H9 (cell line): ENCODE results near the gene CYP21A2. TPM values are rescaled to one million over a fixed set of nuclear protein-coding genes. Genes with fewer than 3 reads are reported as not detected.
"Not testable (repeated sequence)": the region's sequence is repeated elsewhere in the genome, so short reads cannot be mapped to it uniquely, and the experiment has no call there.

Experiments
- DNase-seq: peaks from one replicate; pipeline ENCODE4 v3.0.0-alpha.2; 2017
- H2AFZ ChIP-seq: one replicate; pipeline ENCODE4 v1.6.1; 2013; ENCODE audit warnings: mild to moderate bottlenecking, low read length, control low read depth, moderate library complexity
- H2AK5ac ChIP-seq: 2 replicates; pipeline ENCODE4 v1.6.1; 2013; ENCODE audit warnings: low read length, control low read depth, mixed read lengths; ENCODE audit not compliant: insufficient read length
- H2BK120ac ChIP-seq: one replicate; pipeline ENCODE4 v1.6.1; 2013; ENCODE audit warnings: low read depth, mild to moderate bottlenecking, low read length, control low read depth, inconsistent platforms; ENCODE audit not compliant: poor library complexity, severe bottlenecking
- H2BK12ac ChIP-seq: 2 replicates; pipeline ENCODE4 v1.6.1; 2013; ENCODE audit warnings: low read length, control low read depth, mixed read lengths, low read depth; ENCODE audit not compliant: insufficient read length
- H2BK15ac ChIP-seq: 2 replicates; pipeline ENCODE4 v1.6.1; 2013; ENCODE audit warnings: low read depth, low read length, control low read depth
- H2BK20ac ChIP-seq: one replicate; pipeline ENCODE4 v1.6.1; 2013; ENCODE audit warnings: low read depth, mild to moderate bottlenecking, low read length, control low read depth, inconsistent platforms; ENCODE audit not compliant: poor library complexity, severe bottlenecking
- H2BK5ac ChIP-seq: 2 replicates; pipeline ENCODE4 v1.6.1; 2013; ENCODE audit warnings: low read length, control low read depth, mixed read lengths; ENCODE audit not compliant: insufficient read length
- H3K14ac ChIP-seq: 2 replicates; pipeline ENCODE4 v1.6.1; 2013; ENCODE audit warnings: low read length, control low read depth; ENCODE audit not compliant: insufficient read depth
- H3K18ac ChIP-seq: 2 replicates; pipeline ENCODE4 v1.6.1; 2013; ENCODE audit warnings: low read depth, mild to moderate bottlenecking, mixed read lengths, low read length, control low read depth; ENCODE audit not compliant: insufficient read length
- H3K23ac ChIP-seq: 2 replicates; pipeline ENCODE4 v1.6.1; 2013; ENCODE audit warnings: low read length, control low read depth, mixed read lengths, low read depth; ENCODE audit not compliant: insufficient read length
- H3K23me2 ChIP-seq: 2 replicates; pipeline ENCODE4 v1.6.1; 2013; ENCODE audit warnings: low read depth, mild to moderate bottlenecking, mixed read lengths, low read length, control low read depth; ENCODE audit not compliant: insufficient read length, poor library complexity, severe bottlenecking
- H3K27ac ChIP-seq: 2 replicates; pipeline ENCODE4 v1.5.1; 2013; ENCODE audit warnings: low read length, control low read depth, mixed read lengths, low read depth; ENCODE audit not compliant: insufficient read length
- H3K27me3 ChIP-seq: 2 replicates; pipeline ENCODE4 v1.6.1; 2013; ENCODE audit warnings: low read length, control low read depth, inconsistent platforms; ENCODE audit not compliant: insufficient read depth
- H3K4ac ChIP-seq: 2 replicates; pipeline ENCODE4 v1.6.1; 2013; ENCODE audit warnings: low read depth, mild to moderate bottlenecking, control low read depth, inconsistent platforms, low read length, moderate library complexity
- H3K4me1 ChIP-seq: 2 replicates; pipeline ENCODE4 v1.6.1; 2013; ENCODE audit warnings: low read length, control low read depth, inconsistent platforms; ENCODE audit not compliant: insufficient read depth
- H3K4me2 ChIP-seq: 2 replicates; pipeline ENCODE4 v1.6.1; 2013; ENCODE audit warnings: low read length, control low read depth, mixed read lengths; ENCODE audit not compliant: insufficient read length, insufficient read depth
- H3K56ac ChIP-seq: 2 replicates; pipeline ENCODE4 v1.6.1; 2013; ENCODE audit warnings: low read depth, mild to moderate bottlenecking, mixed read lengths, low read length, control low read depth; ENCODE audit not compliant: insufficient read length
- H3K79me1 ChIP-seq: 2 replicates; pipeline ENCODE4 v1.6.1; 2013; ENCODE audit warnings: low read depth, mild to moderate bottlenecking, moderate library complexity, low read length, control low read depth, inconsistent platforms; ENCODE audit not compliant: insufficient read depth, poor library complexity, severe bottlenecking
- H3K79me2 ChIP-seq: 2 replicates; pipeline ENCODE4 v1.6.1; 2013; ENCODE audit warnings: low read length, control low read depth, inconsistent platforms; ENCODE audit not compliant: insufficient read depth
- H3K9ac ChIP-seq: 2 replicates; pipeline ENCODE4 v1.6.1; 2013; ENCODE audit warnings: low read length, control low read depth, mixed read lengths; ENCODE audit not compliant: insufficient read length; ENCODE audit errors: extremely low read depth
- H3K9me3 ChIP-seq: one replicate; pipeline ENCODE4 v1.6.1; 2013; ENCODE audit warnings: low read depth, low read length, inconsistent platforms; ENCODE audit not compliant: control insufficient read depth
- H3T11ph ChIP-seq: one replicate; pipeline ENCODE4 v1.6.1; 2013; ENCODE audit warnings: mild to moderate bottlenecking, low read length, control low read depth, inconsistent platforms
- H4K20me1 ChIP-seq: one replicate; pipeline ENCODE4 v1.6.1; 2013; ENCODE audit not compliant: control insufficient read depth, insufficient read length, insufficient read depth
- H4K5ac ChIP-seq: 2 replicates; pipeline ENCODE4 v1.6.1; 2013; ENCODE audit warnings: low read depth, mild to moderate bottlenecking, mixed read lengths, low read length, control low read depth; ENCODE audit not compliant: insufficient read length
- H4K8ac ChIP-seq: replicated peaks from 2 replicates; pipeline ENCODE4 v1.6.1; 2013; ENCODE audit warnings: low read length, control low read depth, mixed read lengths, low read depth; ENCODE audit not compliant: insufficient read length
- H4K91ac ChIP-seq: 2 replicates; pipeline ENCODE4 v1.6.1; 2013; ENCODE audit warnings: low read depth, mild to moderate bottlenecking, moderate library complexity, mixed read lengths, low read length, control low read depth; ENCODE audit not compliant: insufficient read length
- H3K27ac Mint-ChIP-seq, 3 experiments: 2 replicates in 2 of 3; 3 replicates in 1 of 3; pipeline ENCODE4 v1.8.0; 2020 to 2021; ENCODE audit warnings: mixed read lengths in 3 of 3, mild to moderate bottlenecking in 1 of 3, moderate library complexity in 1 of 3
- H3K27me3 Mint-ChIP-seq: 2 replicates; pipeline ENCODE4 v1.8.0; 2021; ENCODE audit warnings: low read depth, mild to moderate bottlenecking, moderate library complexity, mixed read lengths
- H3K36me3 Mint-ChIP-seq, 3 experiments: 2 replicates in 2 of 3; 3 replicates in 1 of 3; pipeline ENCODE4 v1.8.0; 2020 to 2021; ENCODE audit warnings: low read depth in 3 of 3, mixed read lengths in 3 of 3; ENCODE audit not compliant: insufficient read depth in 1 of 3
- H3K4me1 Mint-ChIP-seq, 2 experiments: 2 replicates each; pipeline ENCODE4 v1.8.0; 2020; ENCODE audit warnings: mixed read lengths in 2 of 2
- H3K4me3 Mint-ChIP-seq, 2 experiments: 2 replicates in 1 of 2; 3 replicates in 1 of 2; pipeline ENCODE4 v1.8.0; 2020 to 2021; ENCODE audit warnings: mild to moderate bottlenecking in 2 of 2, mixed read lengths in 2 of 2, moderate library complexity in 1 of 2
- H3K9me3 Mint-ChIP-seq, 2 experiments: 2 replicates in 1 of 2; 3 replicates in 1 of 2; pipeline ENCODE4 v1.8.0; 2020; ENCODE audit warnings: mild to moderate bottlenecking in 2 of 2, mixed read lengths in 2 of 2, moderate library complexity in 1 of 2
- WGBS: extraction: QIAGEN DNeasy Blood & Tissue Kit; methylation state at CpG from one replicate; pipeline ENCODE4 v1.1.7; 2013; ENCODE audit warnings: missing lambda C conversion rate, low lambda C conversion rate, mixed read lengths; ENCODE audit not compliant: insufficient read length; ENCODE audit errors: extremely low coverage; 5-methylcytosine and 5-hydroxymethylcytosine counted together
- total RNA-seq: library from RNA; stranded (reverse); gene quantifications from 2 replicates; pipeline ENCODE4 v1.2.1, GENCODE V29; 2021

The CYP21A2 gene
- total RNA-seq, 1 experiment from 2014 or later: not detected

DNA sequence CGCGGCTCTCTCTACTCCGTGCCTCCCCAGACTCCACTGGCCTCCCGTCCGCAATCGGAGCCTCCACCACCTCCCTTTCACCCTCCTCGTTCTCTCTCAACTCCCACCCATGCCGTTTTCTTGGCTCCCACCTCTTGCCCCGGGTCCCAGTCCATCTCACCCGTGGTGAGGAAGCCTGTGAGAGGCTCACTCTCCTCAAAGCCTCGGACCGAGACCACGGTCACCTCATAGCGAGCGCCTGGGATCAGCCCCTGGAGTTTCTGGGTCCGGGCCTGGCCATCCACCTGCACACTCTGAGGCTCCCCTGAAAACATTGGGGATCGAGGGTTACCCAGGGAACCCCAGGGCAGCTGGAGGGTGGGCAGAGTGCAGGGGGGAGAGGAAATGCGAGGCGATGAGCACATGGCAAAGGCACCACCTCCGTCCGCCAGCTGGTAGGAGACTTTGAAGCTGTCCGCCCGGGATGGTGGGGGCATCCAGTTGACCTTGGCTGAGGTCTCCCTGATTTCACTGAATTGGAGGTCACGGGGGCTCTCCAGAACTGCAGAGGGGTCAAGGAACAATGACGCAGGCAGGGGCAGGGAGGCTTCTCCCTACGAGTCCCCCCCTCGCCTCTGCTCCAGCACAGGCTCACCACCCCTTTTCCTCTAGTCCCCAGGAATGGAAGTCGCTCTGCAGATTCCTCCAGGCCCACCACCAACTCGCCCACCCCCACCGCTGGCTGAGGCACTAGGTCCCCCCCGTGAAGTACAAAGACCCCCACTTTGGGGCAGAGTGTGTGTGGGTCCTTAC lies 5.6 kb downstream of the CYP21A2 start:
- H2BK5ac ChIP-seq, H3K79me2 ChIP-seq, H3K27me3 ChIP-seq, H2BK12ac ChIP-seq, H3K36me3 Mint-ChIP-seq, H2AFZ ChIP-seq, H3K27ac ChIP-seq, H2BK15ac ChIP-seq, H2BK20ac ChIP-seq, H3K27me3 Mint-ChIP-seq, H3K23me2 ChIP-seq, H3K27ac Mint-ChIP-seq, H3K9me3 Mint-ChIP-seq, H4K5ac ChIP-seq, H3K4me2 ChIP-seq, H4K8ac ChIP-seq, H4K91ac ChIP-seq, H3K4ac ChIP-seq, H3K56ac ChIP-seq, H3K79me1 ChIP-seq, H3K9me3 ChIP-seq, H2BK120ac ChIP-seq, H2AK5ac ChIP-seq, H3K4me1 ChIP-seq, H4K20me1 ChIP-seq, H3K23ac ChIP-seq, DNase-seq, H3K9ac ChIP-seq, H3K4me3 Mint-ChIP-seq, H3T11ph ChIP-seq, H3K18ac ChIP-seq, H3K14ac ChIP-seq: not testable (repeated sequence)
- peaks cover 2 to 11% of the 10 kb centered on the region in 2 experiments; a peak in 3 of 4 replicates for H3K4me1 Mint-ChIP-seq
- WGBS: no CpG with 5 or more reads among the region's 31 CpGs

DNA sequence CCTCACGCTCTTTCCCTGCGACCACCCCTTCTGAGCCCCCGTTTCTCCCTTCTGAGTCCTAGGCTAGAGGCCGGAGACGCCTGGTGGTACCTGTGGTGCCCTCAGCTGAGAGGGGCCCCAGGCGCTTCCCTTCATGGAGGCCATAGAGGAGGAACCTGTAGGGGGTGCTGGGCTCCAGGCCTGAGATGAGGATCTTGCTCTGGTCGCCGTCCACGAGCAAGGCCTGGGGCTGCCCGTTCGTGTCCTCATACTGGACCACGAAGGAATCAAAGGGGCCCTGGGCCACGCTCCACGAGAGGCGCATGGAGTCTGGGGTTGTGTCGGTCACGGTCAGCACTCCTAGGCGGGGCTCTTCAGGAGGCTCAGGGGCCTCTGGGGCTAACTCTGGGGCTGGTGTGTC lies 6.7 kb downstream of the CYP21A2 start:
- H2AK5ac ChIP-seq, H2BK120ac ChIP-seq, H3K9ac ChIP-seq, H4K91ac ChIP-seq, H3K79me1 ChIP-seq, H3K27me3 ChIP-seq, H3K27ac ChIP-seq, H3K4me2 ChIP-seq, DNase-seq, H3K18ac ChIP-seq, H3K27me3 Mint-ChIP-seq, H3K4me3 Mint-ChIP-seq, H2AFZ ChIP-seq, H3K14ac ChIP-seq, H3K4me1 ChIP-seq, H4K20me1 ChIP-seq, H3K9me3 Mint-ChIP-seq, H2BK12ac ChIP-seq, H3K27ac Mint-ChIP-seq, H2BK5ac ChIP-seq, H3K79me2 ChIP-seq, H3K23ac ChIP-seq, H2BK15ac ChIP-seq, H3K23me2 ChIP-seq, H2BK20ac ChIP-seq, H3K9me3 ChIP-seq, H3T11ph ChIP-seq, H3K4ac ChIP-seq, H4K5ac ChIP-seq, H4K8ac ChIP-seq, H3K56ac ChIP-seq, H3K36me3 Mint-ChIP-seq: not testable (repeated sequence)
- H3K4me1 Mint-ChIP-seq: peaks cover 2 to 11% of the 10 kb centered on the region in 2 experiments; a peak in 3 of 4 replicates
- WGBS: no CpG with 5 or more reads among the region's 18 CpGs
